GM19025 (cell line): ENCODE results near the gene SPECC1.
"Not testable (repeated sequence)": the region's sequence is repeated elsewhere in the genome, so short reads cannot be mapped to it uniquely, and the experiment has no call there.

ENCODE experiments used
- ATAC-seq: cut with Tn5 transposase; IDR thresholded peaks from one replicate; pipeline ENCODE4 v1.9.1; 2021; ENCODE audit warnings: mild to moderate bottlenecking, low read depth, moderate library complexity; ENCODE audit not compliant: unreplicated experiment

SPECC1 gene

GRCh38 chr17:20009302-20010098, at the start of gene SPECC1:
SPECC1 (plus strand) TSS chr17:20009359; CDS start chr17:20096652, 87,293 bp downstream.
- peak; percentile 90 for ATAC-seq

- not testable (repeated sequence) for ATAC-seq
Measured at GRCh38 chr17:19962954-19963353, 46.2 kb upstream of the SPECC1 start.

GRCh38 chr17:19973156-19973555, 36.0 kb upstream of the SPECC1 start:
- no peak for ATAC-seq

DNA sequence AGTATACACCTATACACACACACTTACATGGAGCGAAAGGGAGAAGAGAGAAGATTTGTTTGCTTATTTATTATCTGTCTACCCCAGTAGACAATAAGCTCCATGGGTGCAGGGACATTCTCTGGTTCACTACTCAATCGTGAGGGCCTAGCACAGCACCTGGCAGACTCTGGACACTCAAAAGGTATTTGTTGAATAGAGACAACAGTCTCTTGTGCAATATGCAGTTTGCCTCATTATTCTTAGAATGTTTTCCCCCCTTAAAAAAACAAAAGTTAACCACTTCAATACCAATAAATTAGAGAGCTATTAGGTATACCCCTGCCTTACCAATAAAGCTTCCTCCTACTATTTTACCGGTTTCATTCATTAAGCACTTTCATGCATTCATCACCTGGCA, 33.6 kb upstream of the SPECC1 start:
- ATAC-seq, result no peak

GRCh38 chr17:19977293-19978208, 31.6 kb upstream of the SPECC1 start, which contains the start of gene AKAP10:
AKAP10 (minus strand) TSS chr17:19977828; CDS start chr17:19977679, 149 bp downstream.
- peak; percentile 82 for ATAC-seq

DNA sequence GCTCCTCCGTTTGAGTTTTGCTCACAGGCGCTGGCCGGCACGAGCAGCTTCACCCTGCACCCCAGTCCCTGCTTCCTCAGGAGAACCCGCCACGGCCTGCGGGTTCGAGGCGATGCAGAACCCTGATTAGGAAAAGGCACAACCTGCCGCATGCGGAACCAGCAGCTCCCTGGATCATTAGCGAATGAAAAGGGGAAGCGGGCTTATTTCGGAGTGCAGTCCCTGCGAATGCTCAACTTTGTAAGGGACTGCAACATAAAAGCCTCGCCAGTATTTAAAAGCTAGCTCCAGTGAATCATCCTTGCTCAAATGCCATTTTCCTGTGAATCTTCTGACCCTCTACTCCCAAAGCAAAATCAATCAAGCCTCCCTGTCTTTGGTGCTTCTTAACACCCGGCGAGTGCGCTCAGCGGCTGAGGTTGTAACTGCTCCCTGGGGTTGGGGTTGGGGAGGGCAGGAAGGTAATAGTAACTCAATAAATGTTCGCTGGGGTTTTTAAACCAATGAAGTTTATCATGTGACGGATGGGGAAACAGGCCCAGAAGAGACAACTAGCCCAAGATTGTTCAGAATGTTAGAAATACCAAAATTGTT, 30.9 kb upstream of the SPECC1 start:
- ATAC-seq, result peak; percentile 20

- ATAC-seq, result no peak
Measured at GRCh38 chr17:19978805-19979211, 30.4 kb upstream of the SPECC1 start.

GRCh38 chr17:19979917-19980770, 29.0 kb upstream of the SPECC1 start:
- ATAC-seq, result no peak

DNA sequence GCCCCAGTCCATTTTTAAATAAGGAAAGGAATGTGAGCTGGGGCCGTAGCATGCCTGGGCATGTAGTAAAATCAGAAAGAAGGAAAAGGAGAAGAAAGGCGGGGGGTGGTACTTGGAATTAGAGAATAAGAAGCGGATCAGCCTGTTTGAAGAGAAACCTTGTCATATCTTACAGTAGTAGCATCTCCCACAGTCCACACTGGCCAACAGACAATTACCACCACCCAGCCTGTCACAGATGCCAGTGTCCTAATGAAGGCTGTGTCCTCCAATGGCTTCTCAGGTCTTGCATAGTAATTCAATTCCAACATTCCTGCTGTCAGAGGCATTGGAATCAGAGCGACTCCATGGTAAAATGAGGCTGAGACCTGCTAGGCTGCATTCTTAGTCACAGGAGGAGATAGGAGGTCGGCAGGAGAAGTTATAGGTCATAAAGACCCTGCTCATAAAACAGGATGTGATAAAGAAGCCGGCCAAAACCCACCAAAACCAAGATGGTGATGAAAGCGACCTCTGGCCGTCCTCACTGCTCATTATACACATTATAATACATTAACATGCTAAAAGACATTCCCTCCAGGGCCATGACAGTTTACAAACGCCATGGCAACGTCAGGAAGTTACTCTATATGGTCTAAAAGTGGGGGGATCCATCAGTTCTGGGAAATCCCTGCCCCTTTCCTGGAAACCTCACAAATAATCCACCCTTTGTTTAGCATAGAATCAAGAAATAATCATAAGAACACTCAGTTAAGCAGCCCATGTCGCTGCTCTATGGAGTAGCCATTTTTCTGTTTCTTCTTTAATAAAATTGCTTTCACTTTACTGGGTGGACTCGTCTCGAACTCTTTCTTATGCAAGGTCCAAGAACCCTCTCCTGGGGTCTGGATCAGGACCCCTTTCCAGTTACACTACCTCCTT, 22.0 kb upstream of the SPECC1 start:
- no peak for ATAC-seq

GRCh38 chr17:19987897-19988296, 21.3 kb upstream of the SPECC1 start:
- no peak for ATAC-seq

- ATAC-seq, result no peak
Measured at GRCh38 chr17:19991252-19991885, 17.8 kb upstream of the SPECC1 start.

DNA sequence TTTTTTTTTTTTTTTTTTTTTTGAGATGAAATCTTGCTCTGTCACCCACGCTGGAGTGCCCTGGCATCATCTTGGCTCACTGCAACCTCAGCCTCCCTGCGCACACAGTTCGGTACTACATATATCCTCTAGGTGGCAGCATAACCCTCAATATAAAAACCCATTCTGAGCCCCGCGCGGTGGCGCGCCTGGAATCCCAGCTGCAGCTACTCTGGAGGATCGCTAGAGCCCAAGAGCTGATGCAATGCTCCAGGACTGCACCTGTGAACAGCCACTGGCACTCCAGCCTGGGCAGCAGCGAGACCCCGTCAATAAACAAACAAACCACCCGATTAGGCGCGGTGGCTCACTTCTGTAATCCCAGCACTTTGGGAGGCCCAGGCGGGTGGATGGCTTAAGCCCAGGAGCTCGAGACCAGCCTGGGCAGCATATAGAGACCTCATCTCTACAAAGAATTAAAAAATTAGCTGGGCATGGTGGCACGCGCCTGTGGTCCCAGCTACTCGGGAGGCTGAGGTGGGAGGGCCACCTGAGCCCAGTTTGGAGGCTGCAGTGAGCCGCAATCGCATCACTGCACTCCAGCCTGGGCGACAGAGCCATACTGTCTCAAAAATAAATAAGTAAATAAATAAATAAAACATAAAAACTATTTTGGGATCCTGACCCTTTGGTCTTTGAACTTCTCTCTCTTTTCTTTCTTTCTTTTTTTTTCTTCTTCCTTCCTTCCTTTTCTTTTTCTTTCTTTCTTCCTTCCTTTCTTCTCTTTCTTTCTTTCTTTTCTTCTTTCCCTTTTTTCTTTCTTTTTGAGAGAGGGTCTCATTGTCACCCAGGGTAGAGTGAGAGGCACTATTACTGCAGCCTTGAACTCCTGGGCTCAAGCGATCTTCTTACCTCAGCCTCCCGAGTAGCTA, 16.1 kb upstream of the SPECC1 start:
- peak; percentile 74 for ATAC-seq

GRCh38 chr17:19996086-19996485, 13.1 kb upstream of the SPECC1 start:
- ATAC-seq, result no peak

- ATAC-seq, result no peak
Measured at GRCh38 chr17:19996502-19996901, 12.7 kb upstream of the SPECC1 start.

DNA sequence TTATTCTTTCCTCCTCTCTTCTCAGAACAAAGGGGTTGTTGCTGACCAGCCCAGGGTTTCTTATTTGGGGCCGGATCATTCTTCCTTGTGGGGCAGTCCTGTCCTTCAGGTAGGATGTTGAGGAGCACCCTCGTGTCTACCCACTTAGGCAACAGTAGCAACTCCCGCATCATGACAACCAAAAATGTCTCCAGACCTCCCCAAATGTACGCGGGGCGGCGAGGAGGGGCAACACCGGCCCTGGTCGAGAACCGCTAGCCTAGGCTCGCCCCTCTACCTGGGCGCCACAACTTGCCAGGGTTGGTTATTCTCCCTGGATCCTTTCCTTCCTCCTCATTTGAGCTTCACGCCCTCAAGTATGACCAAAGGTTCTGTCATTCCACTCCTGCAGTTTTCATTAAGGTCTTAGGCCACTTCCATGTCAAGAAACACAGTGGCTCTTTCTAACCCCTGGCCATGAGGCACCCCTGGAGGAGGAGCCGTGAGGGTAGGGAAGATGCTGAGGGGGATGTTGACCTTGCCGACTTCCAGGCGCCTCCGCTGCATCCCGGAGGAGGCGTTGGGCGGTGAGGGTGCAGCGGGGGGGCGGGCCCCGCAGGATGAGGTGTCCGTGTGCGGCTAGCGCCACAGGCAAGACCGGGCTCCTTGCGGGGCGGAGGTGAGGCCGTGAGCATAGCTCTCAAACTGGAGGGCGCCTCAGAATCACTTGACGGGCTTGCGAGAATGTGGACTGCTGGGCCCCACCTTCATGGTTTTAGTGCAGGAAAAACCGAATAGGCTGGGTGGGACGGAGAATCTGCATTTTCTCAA, 712 bp upstream of the SPECC1 start:
- ATAC-seq, result no peak

DNA sequence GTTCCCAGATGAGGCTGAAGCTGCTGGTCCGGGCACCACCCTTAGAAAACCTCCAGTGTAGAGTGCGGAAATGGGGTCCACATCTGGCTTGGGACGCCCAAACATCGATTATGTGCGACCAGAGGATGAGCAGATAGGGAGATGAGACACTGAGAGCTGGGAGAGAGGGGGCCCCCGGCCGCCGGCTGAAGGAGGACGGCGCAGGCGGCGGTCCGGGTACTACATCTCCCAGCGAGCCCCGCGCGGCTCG, 182 bp upstream of the SPECC1 start:
- peak; percentile 12 for ATAC-seq
